ENCODE data around the gene FRAT1.

GRCh38 chr10:97321804-97322190 lies 2.7 kb downstream of the FRAT1 start:
- TF ChIP-seq CTCF (IDR thresholded peaks at IDR 0.05; ENCODE audit: poor library complexity, severe bottlenecking): no peak
- no peak for TF ChIP-seq EZH2 (IDR thresholded peaks at IDR 0.05; ENCODE audit: borderline replicate concordance, insufficient read depth, low read length, poor library complexity, severe bottlenecking)
- no peak for TF ChIP-seq EP300 (conservative IDR thresholded peaks at IDR 0.05; ENCODE audit: poor library complexity, severe bottlenecking)
- TF ChIP-seq POLR2AphosphoS5 (IDR thresholded peaks at IDR 0.05): peak; percentile 42
- TF ChIP-seq REST (IDR thresholded peaks at IDR 0.05; ENCODE audit: borderline replicate concordance): no peak
- no peak for TF ChIP-seq RAD21 (conservative IDR thresholded peaks at IDR 0.05)
